Psoas muscle (tissue), 8 donors: ENCODE measurements around the gene DHX32. TPM values are rescaled to one million over a fixed set of nuclear protein-coding genes. Genes with fewer than 3 reads are reported as not detected.

ENCODE experiments used
- ATAC-seq, 4 donors: fragments of 200-7000 bp; cut with Tn5 transposase; one replicate each; pipeline ENCODE4 v1.9.1; 2020; ENCODE audit warnings: moderate library complexity in 3 of 4, mild to moderate bottlenecking in 2 of 4
- DNase-seq, 2 donors: peaks; one replicate each; pipeline ENCODE4 v3.0.0-alpha.2; 2020
- H3K27ac ChIP-seq: fragments of 200-600 bp; one replicate; pipeline ENCODE4 v1.8.0; 2022
- H3K27me3 ChIP-seq, 3 donors: fragments of 200-600 bp in 1 of 3; one replicate each; pipeline versions ENCODE4 v1.6.1 to v1.8.0; 2013 to 2022; ENCODE audit warnings: low read length in 2 of 3, mild to moderate bottlenecking in 2 of 3, moderate library complexity in 1 of 3; ENCODE audit not compliant: insufficient read depth in 3 of 3
- H3K36me3 ChIP-seq, 2 donors: fragments of 200-600 bp in 1 of 2; one replicate each; pipeline versions ENCODE4 v1.6.1 to v1.8.0; 2013 to 2022; ENCODE audit warnings: low read depth in 1 of 2, mild to moderate bottlenecking in 1 of 2, moderate library complexity in 1 of 2; ENCODE audit not compliant: insufficient read depth in 1 of 2
- H3K4me1 ChIP-seq: fragments of 200-600 bp; one replicate; pipeline ENCODE4 v1.8.0; 2022
- H3K4me3 ChIP-seq: fragments of 200-600 bp; one replicate; pipeline ENCODE4 v1.8.0; 2022; ENCODE audit warnings: mild to moderate bottlenecking
- H3K9me3 ChIP-seq: fragments of 200-600 bp; one replicate; pipeline ENCODE4 v1.8.0; 2022
- WGBS, 3 donors: extraction: QIAGEN DNeasy Blood & Tissue Kit; methylation state at CpG; one replicate each; pipeline versions ENCODE4 v1.1.6 to v1.1.7; 2013; 5-methylcytosine and 5-hydroxymethylcytosine counted together
- intact Hi-C, 2 donors: fragments of 100-400 bp; cut with DNase I; formaldehyde crosslinking; loops; one replicate each; pipeline versions ENCODE4 v1.11.0 to v1.14.2; 2022
- polyA plus RNA-seq, 3 donors: library from polyadenylated mRNA; stranded (reverse); fragments of 200-250 nt; gene quantifications; one replicate each; pipeline ENCODE4 v1.2.3, GENCODE V29; 2013
- total RNA-seq, 4 donors: library from RNA; stranded (reverse); fragmentation: NEBNext Ultra II Directional in 2 of 4; extraction: Animal tissue kit (Norgen Biotek cat#: 25700) in 2 of 4; gene quantifications; one replicate each; pipeline versions ENCODE4 v1.2.1 to v1.2.4, GENCODE V29; 2021 to 2023
- TF ChIP-seq, protein P1 (sequence below): fragments of 200-600 bp; IDR thresholded peaks from one replicate; pipeline ENCODE4 v1.8.0; 2022; ENCODE audit warnings: antibody characterized with exemption
- donor health status: healthy with polysubstance abuse.
- donor health status: DM: no; HTN: no; CAD: no; lungs with moderate emphysema.
- donor health status: Bipolar disorder and iron deficiency.
- donor health status: healthy.
- donor health status: DM: yes; HTN: yes; CAD: no.
- donor health status: DM: no; HTN: no; CAD: no.
- donor health status: DM: no; HTN: no; CAD: no.
- donor health status: DM: yes; HTN: yes; CAD: no.

Gene DHX32
- total and polyA plus RNA-seq, 7 donors: 20.2 to 47.7 (median 32.1) TPM

DNA sequence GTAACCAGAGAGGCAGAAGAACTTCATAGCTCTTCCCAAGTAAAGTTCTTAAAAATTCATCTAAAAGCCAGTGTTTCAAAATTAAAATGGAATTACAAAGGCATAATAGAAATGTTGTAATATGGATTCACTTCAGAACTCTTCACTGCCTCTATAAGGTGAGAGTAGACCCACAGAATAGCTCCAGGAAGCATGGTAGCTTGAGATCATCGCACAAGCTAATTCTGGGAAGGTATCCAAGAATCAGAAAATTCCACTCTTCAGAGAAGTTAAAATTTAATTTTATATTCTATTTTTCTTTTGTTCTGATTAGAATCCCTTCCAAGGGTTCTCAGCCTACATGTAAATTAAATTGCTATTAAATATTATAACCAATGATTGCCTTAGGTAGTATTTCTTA lies 1.5 kb upstream of the DHX32 start:
- Histone ChIP-seq H3K4me1 (no peaks in the 10 kb centered on the region), H3K36me3 (peaks cover 0 to 34% of the 10 kb centered on the region in 2 donors), H3K4me3 (no peak overlapping the region), H3K9me3 (no peaks in the 10 kb centered on the region), H3K27me3 (no peaks in the 10 kb centered on the region), H3K27ac (no peak overlapping the region)
- ATAC-seq: no peak
- intact Hi-C loops: no loop called here
- WGBS, 3 donors: 73 to 90% (median 77%) methylated on average over 1 of the region's 1 CpG
- TF ChIP-seq, protein P1, sequence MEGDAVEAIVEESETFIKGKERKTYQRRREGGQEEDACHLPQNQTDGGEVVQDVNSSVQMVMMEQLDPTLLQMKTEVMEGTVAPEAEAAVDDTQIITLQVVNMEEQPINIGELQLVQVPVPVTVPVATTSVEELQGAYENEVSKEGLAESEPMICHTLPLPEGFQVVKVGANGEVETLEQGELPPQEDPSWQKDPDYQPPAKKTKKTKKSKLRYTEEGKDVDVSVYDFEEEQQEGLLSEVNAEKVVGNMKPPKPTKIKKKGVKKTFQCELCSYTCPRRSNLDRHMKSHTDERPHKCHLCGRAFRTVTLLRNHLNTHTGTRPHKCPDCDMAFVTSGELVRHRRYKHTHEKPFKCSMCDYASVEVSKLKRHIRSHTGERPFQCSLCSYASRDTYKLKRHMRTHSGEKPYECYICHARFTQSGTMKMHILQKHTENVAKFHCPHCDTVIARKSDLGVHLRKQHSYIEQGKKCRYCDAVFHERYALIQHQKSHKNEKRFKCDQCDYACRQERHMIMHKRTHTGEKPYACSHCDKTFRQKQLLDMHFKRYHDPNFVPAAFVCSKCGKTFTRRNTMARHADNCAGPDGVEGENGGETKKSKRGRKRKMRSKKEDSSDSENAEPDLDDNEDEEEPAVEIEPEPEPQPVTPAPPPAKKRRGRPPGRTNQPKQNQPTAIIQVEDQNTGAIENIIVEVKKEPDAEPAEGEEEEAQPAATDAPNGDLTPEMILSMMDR: no peak
- DNase-seq: no peak

DNA sequence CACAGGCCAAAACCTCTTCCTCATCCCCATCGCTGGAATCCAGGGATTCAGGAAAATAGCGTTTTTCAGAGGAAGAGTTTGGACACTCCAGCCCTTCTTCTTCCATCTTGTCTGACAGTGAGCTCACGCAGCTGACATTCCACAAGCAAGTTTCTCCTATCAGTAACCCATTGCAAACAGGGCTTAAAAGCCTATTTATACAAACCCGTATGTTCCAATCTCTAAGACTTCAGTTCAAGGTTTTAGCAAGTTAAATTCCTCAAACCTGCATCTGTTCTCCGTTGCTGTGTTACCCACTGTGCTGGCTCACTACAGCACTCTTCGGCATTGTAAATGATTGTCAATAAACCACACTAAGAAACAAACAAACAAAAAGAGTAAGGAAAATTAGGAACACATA lies 373 bp downstream of the DHX32 start:
- no peaks in the 10 kb centered on the region for H3K27me3 ChIP-seq
- H3K4me3 ChIP-seq: no peak overlapping the region
- H3K4me1 ChIP-seq: no peaks in the 10 kb centered on the region
- intact Hi-C loops: no loop called here
- H3K27ac ChIP-seq: no peak overlapping the region
- TF ChIP-seq, protein P1: no peak
- H3K9me3 ChIP-seq: peaks cover 11% of the 10 kb centered on the region
- ATAC-seq (no peak), DNase-seq (no peak)
- 67 to 75% (median 69%) methylated on average over 6 of the region's 6 CpGs for WGBS, 3 donors
- peaks cover 7 to 43% of the 10 kb centered on the region in 2 donors for H3K36me3 ChIP-seq

DNA sequence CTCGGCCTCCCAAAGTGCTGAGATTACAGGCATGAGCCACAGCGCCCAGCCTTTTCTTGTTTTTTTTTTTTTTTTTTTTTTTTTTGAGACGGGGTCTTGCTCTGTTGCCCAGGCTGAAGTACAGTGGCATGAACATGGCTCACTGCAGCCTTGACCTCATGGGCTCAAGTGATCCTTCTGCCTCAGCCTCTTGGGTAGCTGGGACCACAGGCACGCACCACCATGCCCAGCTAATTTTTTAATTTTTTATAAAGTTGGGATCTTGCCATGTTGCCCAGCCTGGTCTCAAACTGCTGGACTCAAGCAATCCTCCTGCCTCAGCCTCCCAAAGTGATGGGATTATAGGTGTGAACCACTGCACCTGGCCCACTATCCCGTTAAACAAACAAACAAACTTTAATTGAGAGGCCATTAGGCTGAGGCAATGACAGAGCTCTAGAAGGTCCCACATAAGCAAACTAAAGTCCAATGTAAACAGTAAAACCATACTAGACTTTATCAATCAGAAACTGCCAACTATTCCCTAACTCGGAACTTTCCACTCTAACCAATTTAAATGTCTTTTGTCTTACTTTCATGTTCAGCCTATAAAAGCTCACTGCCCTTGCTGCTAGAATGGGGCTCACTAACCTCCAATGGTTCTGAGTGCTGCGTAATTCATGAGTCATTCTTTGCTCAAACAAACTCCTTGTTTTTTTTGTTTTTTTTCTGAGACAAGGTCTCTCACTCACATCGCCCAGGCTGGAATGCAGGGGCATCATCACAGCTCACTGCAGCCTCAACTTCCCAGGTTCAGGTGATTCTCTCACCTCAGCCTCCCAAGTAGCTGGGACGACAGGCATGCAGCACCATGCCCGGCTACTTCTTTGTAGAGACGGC lies 1.9 kb downstream of the DHX32 start:
- Histone ChIP-seq H3K4me1 (no peaks in the 10 kb centered on the region), H3K4me3 (no peak overlapping the region), H3K9me3 (peaks cover 11% of the 10 kb centered on the region), H3K27me3 (no peaks in the 10 kb centered on the region), H3K27ac (no peak overlapping the region), H3K36me3 (peaks cover 8 to 36% of the 10 kb centered on the region in 2 donors)
- no peak for ATAC-seq
- DNase-seq: no peak
- intact Hi-C loops: no loop called here
- 87 to 91% (median 87%) methylated on average over 11 of the region's 11 CpGs for WGBS, 3 donors
- TF ChIP-seq, protein P1: no peak

DNA sequence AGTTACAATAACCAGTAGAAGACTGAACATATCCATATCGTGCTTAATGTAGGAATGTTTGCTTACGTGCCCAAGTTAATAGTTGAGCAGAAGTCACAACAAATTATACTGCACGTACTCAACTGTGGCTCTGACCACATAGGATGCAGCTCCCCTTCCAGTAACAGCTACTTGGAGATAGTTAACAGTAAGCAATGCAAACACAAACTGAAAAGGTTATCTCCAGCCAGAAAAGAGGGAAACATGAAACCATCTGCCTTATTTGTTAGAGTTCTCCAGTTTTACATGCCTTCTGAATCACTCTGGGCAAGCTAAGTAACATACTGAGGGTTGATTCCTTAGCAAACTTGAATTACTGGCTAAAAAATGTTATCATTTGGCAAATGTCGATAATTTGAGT lies 9.8 kb downstream of the DHX32 start:
- peaks cover 11 to 27% of the 10 kb centered on the region in 2 donors for H3K36me3 ChIP-seq
- ATAC-seq: no peak
- TF ChIP-seq, protein P1: no peak
- H3K9me3 ChIP-seq: peaks cover 5% of the 10 kb centered on the region
- no peaks in the 10 kb centered on the region for H3K4me1 ChIP-seq
- H3K4me3 ChIP-seq: no peak overlapping the region
- H3K27me3 ChIP-seq: no peaks in the 10 kb centered on the region
- 84 to 94% (median 87%) methylated on average over 4 of the region's 4 CpGs for WGBS, 3 donors
- DNase-seq: no peak
- no peak overlapping the region for H3K27ac ChIP-seq
- intact Hi-C loops: no loop called here
